ENCODE measurements around the gene RPS6KC1. TPM values are rescaled to one million over a fixed set of nuclear protein-coding genes. Genes with fewer than 3 reads are reported as not detected.
"Not testable (repeated sequence)": the region's sequence is repeated elsewhere in the genome, so short reads cannot be mapped to it uniquely, and the experiment has no call there.

RPS6KC1 gene
- total RNA-seq, 5 donors from 2014 or later (not counting 1 experiment from before 2014, with no cell fraction given), result 11.0 to 12.8 (median 11.7) TPM

DNA sequence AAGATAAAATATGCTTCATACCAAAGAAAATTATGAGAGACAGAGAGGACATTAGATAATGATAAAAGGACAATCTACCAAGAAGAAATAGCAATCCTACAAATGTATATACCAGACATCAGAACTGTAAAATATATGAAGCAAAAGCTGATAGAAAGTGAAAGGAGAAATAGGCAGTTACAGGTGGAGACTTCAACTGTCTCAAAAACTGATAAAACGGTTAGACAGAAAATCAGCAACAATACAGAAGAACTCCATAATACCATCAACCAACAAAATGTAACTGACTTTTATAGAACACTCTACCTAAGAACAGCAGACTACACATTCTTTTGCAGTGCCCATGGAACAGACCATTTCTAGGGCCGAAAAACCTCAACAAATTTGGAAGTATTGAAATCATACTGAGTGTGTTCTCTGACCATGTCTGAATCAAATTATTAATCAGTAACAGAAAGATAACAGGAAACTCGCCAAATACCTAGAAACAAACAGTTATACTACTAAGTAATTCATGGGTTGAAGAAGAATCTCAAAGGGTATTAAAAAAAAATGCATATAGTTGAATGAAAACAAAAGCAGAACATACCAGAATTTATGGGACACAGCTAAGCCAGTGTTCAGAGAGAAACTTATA, 132.1 kb downstream of the RPS6KC1 start:
- no peak overlapping the region for H3K4me3 Mint-ChIP-seq
- Histone ChIP-seq H3K27ac (ENCODE audit: low read length) (no peak overlapping the region), H3K4me3 (ENCODE audit: control insufficient read depth in 1 of 2, extremely low read depth in 1 of 2, low read length in 1 of 2) (no peak overlapping the region), H3K9me3 (peaks cover 2% of the 10 kb centered on the region), H3K36me3 (ENCODE audit: control insufficient read depth in 2 of 2, extremely low read depth in 1 of 2, insufficient read depth in 1 of 2, low read length in 1 of 2) (no peaks in the 10 kb centered on the region), H3K27me3 (replicated peaks in 1 of 2; ENCODE audit: control insufficient read depth in 2 of 2, extremely low read depth in 1 of 2, insufficient read depth in 2 of 2, low read length in 1 of 2) (no peaks in the 10 kb centered on the region), H3K4me1 (ENCODE audit: control insufficient read depth in 1 of 2, extremely low read depth in 1 of 2, insufficient read depth in 2 of 2, low read length in 2 of 2) (no peaks in the 10 kb centered on the region)
- 71% methylated on average over 1 of the region's 3 CpGs for WGBS (ENCODE audit: insufficient coverage)
- no peak for DNase-seq
- ChIA-PET POLR2A (no interaction called here), CTCF (no interaction called here)
- peaks cover 17 to 32% (median 32%) of the 10 kb centered on the region in 3 donors for H3K9me3 Mint-ChIP-seq
- no peaks in the 10 kb centered on the region for H3K27me3 Mint-ChIP-seq
- ATAC-seq (replicated peaks in 1 of 4), result no peak
- peaks cover 66% of the 10 kb centered on the region for H3K36me3 Mint-ChIP-seq
- H3K4me1 Mint-ChIP-seq, result no peaks in the 10 kb centered on the region
- H3K27ac Mint-ChIP-seq, result no peak overlapping the region

DNA sequence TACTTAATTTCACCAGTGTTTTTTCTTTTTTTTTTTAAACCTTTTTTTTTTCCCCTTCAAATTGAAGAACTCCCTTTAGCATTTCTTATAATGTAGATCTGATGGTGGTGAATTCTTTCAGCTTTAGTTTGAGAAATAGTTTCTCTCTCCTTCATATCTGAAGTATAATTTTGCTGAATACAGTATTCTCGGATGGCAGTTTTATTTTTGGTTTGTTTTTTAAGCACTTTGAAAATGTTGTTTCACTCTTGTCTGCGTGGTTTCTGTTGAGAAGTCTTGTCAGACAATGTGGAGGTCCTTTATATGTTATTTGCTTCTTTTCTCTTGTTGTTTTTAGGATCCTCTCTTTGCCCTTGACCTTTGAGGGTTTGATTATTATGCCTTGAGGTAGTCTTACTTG, 135.1 kb downstream of the RPS6KC1 start:
- no peak overlapping the region for H3K27ac Mint-ChIP-seq
- ChIA-PET CTCF (no interaction called here), POLR2A (no interaction called here)
- Histone ChIP-seq H3K9me3 (no peaks in the 10 kb centered on the region), H3K4me3 (ENCODE audit: control insufficient read depth in 1 of 2, extremely low read depth in 1 of 2, low read length in 1 of 2) (no peak overlapping the region), H3K36me3 (ENCODE audit: control insufficient read depth in 2 of 2, extremely low read depth in 1 of 2, insufficient read depth in 1 of 2, low read length in 1 of 2) (no peaks in the 10 kb centered on the region), H3K27me3 (replicated peaks in 1 of 2; ENCODE audit: control insufficient read depth in 2 of 2, extremely low read depth in 1 of 2, insufficient read depth in 2 of 2, low read length in 1 of 2) (no peaks in the 10 kb centered on the region), H3K27ac (ENCODE audit: low read length) (no peak overlapping the region), H3K4me1 (ENCODE audit: control insufficient read depth in 1 of 2, extremely low read depth in 1 of 2, insufficient read depth in 2 of 2, low read length in 2 of 2) (no peaks in the 10 kb centered on the region)
- no peaks in the 10 kb centered on the region for H3K27me3 Mint-ChIP-seq
- ATAC-seq (replicated peaks in 1 of 4), result no peak
- no CpG with 5 or more reads among the region's 2 CpGs for WGBS (ENCODE audit: insufficient coverage)
- DNase-seq, result no peak
- peaks cover 15 to 49% (median 43%) of the 10 kb centered on the region in 3 donors for H3K9me3 Mint-ChIP-seq
- no peak overlapping the region for H3K4me3 Mint-ChIP-seq
- H3K4me1 Mint-ChIP-seq, result no peaks in the 10 kb centered on the region
- H3K36me3 Mint-ChIP-seq, result peaks cover 67% of the 10 kb centered on the region

DNA sequence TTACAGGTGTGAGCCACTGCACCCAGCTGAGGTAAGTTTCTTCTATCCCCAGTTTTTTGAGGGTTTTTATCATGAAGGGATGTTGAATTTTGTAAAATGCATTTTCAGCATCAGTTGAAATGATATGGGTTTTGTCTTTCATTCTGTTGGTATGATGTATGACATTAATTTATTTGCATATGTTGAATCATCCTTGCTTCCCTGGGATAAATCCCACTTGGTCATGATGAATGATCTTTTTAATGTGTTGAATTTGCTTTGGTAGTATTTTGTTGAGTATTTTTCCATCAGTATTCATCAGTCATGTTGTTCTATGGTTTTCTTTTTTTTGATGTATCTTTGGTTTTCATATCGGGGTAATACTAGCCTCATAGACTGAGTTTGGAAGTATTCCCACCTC, 141.0 kb downstream of the RPS6KC1 start:
- no peaks in the 10 kb centered on the region for H3K27me3 Mint-ChIP-seq
- Histone ChIP-seq H3K27me3 (replicated peaks in 1 of 2; ENCODE audit: control insufficient read depth in 2 of 2, extremely low read depth in 1 of 2, insufficient read depth in 2 of 2, low read length in 1 of 2) (no peaks in the 10 kb centered on the region), H3K4me3 (ENCODE audit: control insufficient read depth in 1 of 2, extremely low read depth in 1 of 2, low read length in 1 of 2) (no peak overlapping the region), H3K9me3 (no peaks in the 10 kb centered on the region), H3K4me1 (ENCODE audit: control insufficient read depth in 1 of 2, extremely low read depth in 1 of 2, insufficient read depth in 2 of 2, low read length in 2 of 2) (no peaks in the 10 kb centered on the region), H3K36me3 (ENCODE audit: control insufficient read depth in 2 of 2, extremely low read depth in 1 of 2, insufficient read depth in 1 of 2, low read length in 1 of 2) (no peaks in the 10 kb centered on the region), H3K27ac (ENCODE audit: low read length) (no peak overlapping the region)
- ATAC-seq (replicated peaks in 1 of 4) (no peak), DNase-seq (no peak)
- H3K4me3 Mint-ChIP-seq, result no peak overlapping the region
- peaks cover 9 to 31% (median 30%) of the 10 kb centered on the region in 3 donors for H3K9me3 Mint-ChIP-seq
- H3K27ac Mint-ChIP-seq, result no peak overlapping the region
- no CpG with 5 or more reads among the region's 1 CpG for WGBS (ENCODE audit: insufficient coverage)
- peaks cover 70% of the 10 kb centered on the region for H3K36me3 Mint-ChIP-seq
- CTCF ChIA-PET, result no interaction called here
- POLR2A ChIA-PET, result no interaction called here
- H3K4me1 Mint-ChIP-seq, result peaks cover 0 to 1% (median 0%) of the 10 kb centered on the region in 3 donors

DNA sequence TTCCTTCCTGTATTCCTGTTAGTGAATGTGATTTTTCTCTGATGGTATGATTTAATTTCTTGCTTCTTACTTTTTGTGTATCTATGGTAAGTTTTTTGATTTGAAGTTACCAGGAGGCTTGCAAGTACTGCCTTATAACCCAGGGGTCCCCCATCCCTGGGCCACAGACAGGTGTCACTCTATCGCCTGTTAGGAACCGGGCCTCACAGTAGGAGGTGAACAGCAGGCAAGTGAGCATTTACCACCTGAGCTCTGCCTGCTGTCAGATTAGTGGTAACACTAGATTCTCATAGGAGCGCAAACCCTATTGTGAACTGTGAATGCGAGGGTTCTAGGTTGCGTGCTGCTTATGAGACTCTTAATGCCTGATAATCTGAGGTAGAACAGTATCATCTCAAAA, 143.3 kb downstream of the RPS6KC1 start:
- no peaks in the 10 kb centered on the region for H3K4me1 ChIP-seq (ENCODE audit: control insufficient read depth in 1 of 2, extremely low read depth in 1 of 2, insufficient read depth in 2 of 2, low read length in 2 of 2)
- peaks cover 14 to 42% (median 41%) of the 10 kb centered on the region in 3 donors for H3K9me3 Mint-ChIP-seq
- no peak for DNase-seq
- peaks cover 84% of the 10 kb centered on the region for H3K36me3 Mint-ChIP-seq
- H3K4me3 ChIP-seq (ENCODE audit: control insufficient read depth in 1 of 2, extremely low read depth in 1 of 2, low read length in 1 of 2), result no peak overlapping the region
- ChIA-PET CTCF (no interaction called here), POLR2A (no interaction called here)
- no peaks in the 10 kb centered on the region for H3K27me3 ChIP-seq (replicated peaks in 1 of 2; ENCODE audit: control insufficient read depth in 2 of 2, extremely low read depth in 1 of 2, insufficient read depth in 2 of 2, low read length in 1 of 2)
- H3K4me3 Mint-ChIP-seq, result no peak overlapping the region
- peaks cover 0 to 7% of the 10 kb centered on the region in 2 donors for H3K36me3 ChIP-seq (ENCODE audit: control insufficient read depth in 2 of 2, extremely low read depth in 1 of 2, insufficient read depth in 1 of 2, low read length in 1 of 2)
- H3K9me3 ChIP-seq, result peaks cover 10% of the 10 kb centered on the region
- H3K27ac ChIP-seq (ENCODE audit: low read length), result no peak overlapping the region
- no peaks in the 10 kb centered on the region for H3K27me3 Mint-ChIP-seq
- 100% methylated on average over 2 of the region's 5 CpGs for WGBS (ENCODE audit: insufficient coverage)
- no peak for ATAC-seq (replicated peaks in 1 of 4)
- no peak overlapping the region for H3K27ac Mint-ChIP-seq
- peaks cover 0 to 1% (median 0%) of the 10 kb centered on the region in 3 donors for H3K4me1 Mint-ChIP-seq

DNA sequence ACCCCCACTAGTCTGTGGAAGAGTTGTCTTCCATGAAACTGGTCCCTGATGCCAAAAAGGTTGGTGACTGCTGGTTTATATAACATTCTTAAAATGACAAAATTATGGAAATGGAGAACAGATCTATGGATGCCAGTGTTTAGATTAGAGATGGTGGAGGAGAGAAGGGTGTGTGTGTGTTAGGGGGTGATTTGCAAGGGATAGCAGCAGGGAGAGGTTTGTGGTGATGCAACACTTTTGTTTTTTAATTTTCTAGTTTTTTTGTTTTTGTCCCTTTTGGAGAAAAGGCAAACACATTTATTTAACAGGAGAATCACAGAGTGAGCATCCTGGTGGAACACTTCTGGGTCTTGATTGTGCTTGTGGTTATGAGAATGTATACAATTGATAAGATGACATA, 143.8 kb downstream of the RPS6KC1 start:
- CTCF ChIA-PET, result no interaction called here
- H3K36me3 Mint-ChIP-seq, result peaks cover 84% of the 10 kb centered on the region

DNA sequence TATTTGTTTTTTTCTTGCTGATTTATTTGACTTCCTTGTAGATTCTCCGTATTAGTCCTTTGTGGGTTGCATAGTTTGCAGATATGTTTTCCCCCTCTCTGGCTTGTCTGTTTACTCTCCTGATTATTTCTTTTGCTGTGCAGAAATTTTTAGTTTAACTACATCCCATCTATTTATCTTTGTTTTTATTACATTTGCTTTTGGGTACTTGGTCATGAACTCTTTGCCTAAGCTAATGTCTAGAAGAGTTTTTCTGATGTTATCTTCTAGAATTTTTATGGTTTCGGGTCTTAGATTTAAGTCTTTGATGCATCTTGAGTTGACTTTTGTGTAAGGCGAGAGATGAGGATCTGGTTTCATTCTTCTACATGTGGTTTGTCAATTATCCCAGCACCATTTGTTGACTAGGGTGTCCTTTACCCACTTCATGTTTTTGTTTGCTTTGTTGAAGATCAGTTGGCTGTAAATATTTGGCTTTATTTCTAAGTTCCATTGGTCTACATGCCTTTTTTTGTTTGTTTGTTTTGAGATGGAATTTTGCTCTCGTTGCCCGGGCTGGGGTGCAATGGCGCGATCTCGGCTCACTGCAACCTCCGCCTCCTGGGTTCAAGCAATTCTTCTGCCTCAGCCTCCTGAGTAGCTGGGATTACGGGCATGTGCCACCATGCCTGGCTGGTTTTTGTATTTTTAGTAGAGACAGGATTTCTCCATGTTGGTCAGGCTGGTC, 145.4 kb downstream of the RPS6KC1 start:
- H3K4me1 ChIP-seq (ENCODE audit: control insufficient read depth in 1 of 2, extremely low read depth in 1 of 2, insufficient read depth in 2 of 2, low read length in 2 of 2); H3K27me3 ChIP-seq (replicated peaks in 1 of 2; ENCODE audit: control insufficient read depth in 2 of 2, extremely low read depth in 1 of 2, insufficient read depth in 2 of 2, low read length in 1 of 2); H3K27ac Mint-ChIP-seq; H3K4me3 Mint-ChIP-seq; H3K27me3 Mint-ChIP-seq; H3K4me1 Mint-ChIP-seq; POLR2A ChIA-PET; ATAC-seq (replicated peaks in 1 of 4); H3K36me3 ChIP-seq (ENCODE audit: control insufficient read depth in 2 of 2, extremely low read depth in 1 of 2, insufficient read depth in 1 of 2, low read length in 1 of 2); CTCF ChIA-PET; DNase-seq; H3K27ac ChIP-seq (ENCODE audit: low read length); H3K4me3 ChIP-seq (ENCODE audit: control insufficient read depth in 1 of 2, extremely low read depth in 1 of 2, low read length in 1 of 2): not testable (repeated sequence)
- Mint-ChIP-seq H3K9me3 (peaks cover 15 to 30% (median 26%) of the 10 kb centered on the region in 3 donors), H3K36me3 (peaks cover 84% of the 10 kb centered on the region)
- peaks cover 10% of the 10 kb centered on the region for H3K9me3 ChIP-seq
- WGBS (ENCODE audit: insufficient coverage), result 100% methylated on average over 4 of the region's 10 CpGs

More for the DNA sequence above, 143.8 kb downstream of the RPS6KC1 start:
- Histone ChIP-seq H3K36me3 (ENCODE audit: control insufficient read depth in 2 of 2, extremely low read depth in 1 of 2, insufficient read depth in 1 of 2, low read length in 1 of 2) (peaks cover 0 to 9% of the 10 kb centered on the region in 2 donors), H3K9me3 (peaks cover 10% of the 10 kb centered on the region), H3K4me1 (ENCODE audit: control insufficient read depth in 1 of 2, extremely low read depth in 1 of 2, insufficient read depth in 2 of 2, low read length in 2 of 2) (no peaks in the 10 kb centered on the region), H3K27ac (ENCODE audit: low read length) (no peak overlapping the region), H3K4me3 (ENCODE audit: control insufficient read depth in 1 of 2, extremely low read depth in 1 of 2, low read length in 1 of 2) (no peak overlapping the region), H3K27me3 (replicated peaks in 1 of 2; ENCODE audit: control insufficient read depth in 2 of 2, extremely low read depth in 1 of 2, insufficient read depth in 2 of 2, low read length in 1 of 2) (no peaks in the 10 kb centered on the region)
- ATAC-seq (replicated peaks in 1 of 4) (no peak), DNase-seq (no peak)
- no peaks in the 10 kb centered on the region for H3K27me3 Mint-ChIP-seq
- no peak overlapping the region for H3K27ac Mint-ChIP-seq
- POLR2A ChIA-PET, result no interaction called here
- peaks cover 0 to 1% (median 0%) of the 10 kb centered on the region in 3 donors for H3K4me1 Mint-ChIP-seq
- H3K9me3 Mint-ChIP-seq, result peaks cover 14 to 39% (median 37%) of the 10 kb centered on the region in 3 donors
- no peak overlapping the region for H3K4me3 Mint-ChIP-seq
